Heart left ventricle (tissue), 16 donors: ENCODE measurements around the gene TRIM9. TPM values are rescaled to one million over a fixed set of nuclear protein-coding genes. Genes with fewer than 3 reads are reported as not detected.

Experiments used
- ATAC-seq, 4 donors: fragments of 200-7000 bp; cut with Tn5 transposase; one replicate each; pipeline ENCODE4 v1.9.1; 2020 to 2022; ENCODE audit warnings: moderate library complexity in 4 of 4, mild to moderate bottlenecking in 3 of 4, moderate number of reproducible peaks in 1 of 4
- DNase-seq, 5 donors: peaks; one replicate each; pipeline ENCODE4 v3.0.0-alpha.2; 2020
- H3K27ac ChIP-seq, 12 donors: fragments of 200-600 bp; sonication (generic) in 4 of 12; one replicate each; pipeline versions ENCODE4 v1.5.0 to v1.8.0; 2016 to 2022; ENCODE audit warnings: mild to moderate bottlenecking in 2 of 12
- H3K27me3 ChIP-seq, 9 donors: fragments of 200-600 bp; sonication (generic) in 2 of 9; one replicate each; pipeline versions ENCODE4 v1.5.1 to v1.8.0; 2016 to 2022; ENCODE audit warnings: mild to moderate bottlenecking in 3 of 9
- H3K36me3 ChIP-seq, 9 donors: fragments of 200-600 bp; sonication (generic) in 2 of 9; one replicate each; pipeline versions ENCODE4 v1.5.0 to v1.8.0; 2018 to 2022; ENCODE audit warnings: mild to moderate bottlenecking in 2 of 9
- H3K4me1 ChIP-seq, 12 donors: fragments of 200-600 bp; sonication (generic) in 4 of 12; one replicate each; pipeline versions ENCODE4 v1.5.0 to v1.8.0; 2016 to 2022; ENCODE audit warnings: mild to moderate bottlenecking in 3 of 12
- H3K4me3 ChIP-seq, 12 donors: fragments of 200-600 bp; sonication (generic) in 4 of 12; one replicate each; pipeline versions ENCODE4 v1.5.0 to v1.8.0; 2017 to 2022; ENCODE audit warnings: mild to moderate bottlenecking in 9 of 12, moderate library complexity in 4 of 12
- H3K9me3 ChIP-seq, 12 donors: fragments of 200-600 bp; sonication (generic) in 4 of 12; one replicate each; pipeline versions ENCODE4 v1.5.0 to v1.8.0; 2016 to 2022; ENCODE audit warnings: mild to moderate bottlenecking in 1 of 12
- CTCF ChIP-seq, 12 donors: fragments of 200-600 bp; sonication (generic) in 4 of 12; IDR thresholded peaks; one replicate each; pipeline versions ENCODE4 v1.5.0 to v1.8.0; 2018 to 2022; ENCODE audit warnings: antibody characterized with exemption in 12 of 12, mild to moderate bottlenecking in 5 of 12
- POLR2A ChIP-seq, 2 donors: fragments of 450-650 bp; IDR thresholded peaks; one replicate each; pipeline ENCODE4 v1.6.1; 2017; ENCODE audit warnings: antibody characterized with exemption in 2 of 2, mild to moderate bottlenecking in 2 of 2, moderate library complexity in 2 of 2
- WGBS, 4 donors: extraction: QIAGEN DNeasy Blood & Tissue Kit in 2 of 4; methylation state at CpG; one replicate each; pipeline versions ENCODE4 v1.1.5 to v1.1.7; 2013 to 2018; 5-methylcytosine and 5-hydroxymethylcytosine counted together
- intact Hi-C, 10 donors: fragments of 100-400 bp; cut with DNase I; formaldehyde crosslinking; loops; one replicate each; pipeline versions ENCODE4 v1.11.1 to v1.14.2; 2022
- polyA plus RNA-seq, 2 donors: library from polyadenylated mRNA; stranded (reverse); fragments of 200-250 nt; gene quantifications; one replicate each; pipeline ENCODE4 v1.2.3, GENCODE V29; 2013
- total RNA-seq, 9 donors: library from RNA; depleted of rRNA in 2 of 9; stranded (reverse); fragments of >200 nt in 2 of 9; fragmentation: NEBNext Ultra II Directional in 3 of 9; extraction: Animal tissue kit (Norgen Biotek cat#: 25700) in 3 of 9; gene quantifications; one replicate each; pipeline versions ENCODE4 v1.1.0 to v1.2.4, GENCODE V29; 2016 to 2023
- donor health status: ischemic (EF 13 %, LVEDD 7.1; RV severe dilation, severe dysfunction).
- donor health status: healthy with polysubstance abuse.
- donor health status: DM: no; HTN: yes; CAD: no.
- donor health status: DM: no; HTN: no; CAD: no.
- donor health status: ischemic (EF 25% LVEDD 6.9; RV normal size, moderate dysfunction).
- donor health status: ischemic (EF 25% LVEDD 5.7; RV mildly dilated, moderate dysfunction).
- donor health status: healthy.
- donor health status: DM: yes; HTN: yes; CAD: no.
- donor health status: ischemic (EF 35%, LVEDD 5.7; RV mildly dilated, moderate dysfunction).
- donor health status: nonischemic (EF 11% LVEDD 7.7; RV severe dilation, severe dysfunction).
- donor health status: DM: yes; HTN: yes; CAD: no.
- donor health status: PGD.
- donor health status: ischemic (EF 29% LVEDD 5.4; RV normal size, mild dysfunction).
- donor health status: nonischemic (EF 23%, LVEDD 6.1; RV moderate dilation, normal function).

The TRIM9 gene
- total and polyA plus RNA-seq, 11 donors, result 0.20 to 1.7 (median 0.50) TPM

GRCh38 chr14:50979941-50980850, 114.7 kb downstream of the TRIM9 start:
- 52 to 67% (median 63%) methylated on average over 5 of the region's 5 CpGs for WGBS, 4 donors
- H3K27ac ChIP-seq, result no peak overlapping the region
- intact Hi-C loops, result no loop called here

GRCh38 chr14:50978888-50979287, 116.0 kb downstream of the TRIM9 start:
- TF ChIP-seq POLR2A (IDR thresholded peaks at IDR 0.05) (no peak), CTCF (IDR thresholded peaks at IDR 0.05) (no peak)
- 85 to 95% (median 90%) methylated on average over 4 of the region's 4 CpGs for WGBS, 4 donors
- DNase-seq (no peak), ATAC-seq (no peak)
- H3K27ac ChIP-seq, result no peak overlapping the region
- H3K27me3 ChIP-seq, result no peaks in the 10 kb centered on the region
- peaks cover 0 to 4% (median 0%) of the 10 kb centered on the region in 12 donors for H3K4me1 ChIP-seq
- H3K9me3 ChIP-seq, result no peaks in the 10 kb centered on the region
- no peak overlapping the region for H3K4me3 ChIP-seq
- intact Hi-C loops, result no loop called here
- no peaks in the 10 kb centered on the region for H3K36me3 ChIP-seq

More at GRCh38 chr14:50979941-50980850, 114.7 kb downstream of the TRIM9 start:
- DNase-seq, result no peak
- no peaks in the 10 kb centered on the region for H3K27me3 ChIP-seq
- no peaks in the 10 kb centered on the region for H3K9me3 ChIP-seq
- no peaks in the 10 kb centered on the region for H3K36me3 ChIP-seq
- peaks cover 0 to 4% (median 0%) of the 10 kb centered on the region in 12 donors for H3K4me1 ChIP-seq
- H3K4me3 ChIP-seq, result no peak overlapping the region
- TF ChIP-seq POLR2A (IDR thresholded peaks at IDR 0.05) (no peak), CTCF (IDR thresholded peaks at IDR 0.05) (no peak)
- no peak for ATAC-seq

GRCh38 chr14:50978529-50978871, 116.4 kb downstream of the TRIM9 start:
- WGBS, 4 donors, result 83 to 92% (median 89%) methylated on average over 3 of the region's 3 CpGs
- peaks cover 0 to 4% (median 0%) of the 10 kb centered on the region in 12 donors for H3K4me1 ChIP-seq
- H3K27ac ChIP-seq, result no peak overlapping the region
- H3K27me3 ChIP-seq, result no peaks in the 10 kb centered on the region
- intact Hi-C loops, result no loop called here
- no peak for TF ChIP-seq POLR2A (IDR thresholded peaks at IDR 0.05)
- no peaks in the 10 kb centered on the region for H3K36me3 ChIP-seq
- no peaks in the 10 kb centered on the region for H3K9me3 ChIP-seq
- DNase-seq (no peak), ATAC-seq (no peak)
- no peak overlapping the region for H3K4me3 ChIP-seq

- peaks cover 0 to 4% (median 0%) of the 10 kb centered on the region in 12 donors for H3K4me1 ChIP-seq
- intact Hi-C loops, result no loop called here
- H3K27ac ChIP-seq, result no peak overlapping the region
- WGBS, 4 donors, result 83 to 86% (median 85%) methylated on average over 3 of the region's 3 CpGs
- no peak for ATAC-seq
- DNase-seq, result no peak
- H3K9me3 ChIP-seq, result no peaks in the 10 kb centered on the region
- H3K4me3 ChIP-seq, result no peak overlapping the region
- no peaks in the 10 kb centered on the region for H3K27me3 ChIP-seq
- H3K36me3 ChIP-seq, result no peaks in the 10 kb centered on the region
- TF ChIP-seq POLR2A (IDR thresholded peaks at IDR 0.05) (no peak), CTCF (IDR thresholded peaks at IDR 0.05) (no peak)
These were observed 116.9 kb downstream of the TRIM9 start for GRCh38 chr14:50977863-50978528.
